SU-DHL-6 (cell line): ENCODE results near the gene PITX2.

Source experiments
- EZH2phosphoT487 ChIP-seq: fragments of 200-600 bp; sonication (generic), shearing (Covaris generic); conservative IDR thresholded peaks from 2 replicates; pipeline ENCODE4 v1.6.1; 2018; ENCODE audit warnings: mild to moderate bottlenecking, antibody characterized with exemption, low read length, moderate library complexity, mixed read lengths
- TF ChIP-seq, protein P1 (sequence below): fragments of 200-600 bp; sonication (generic); IDR thresholded peaks from one replicate; pipeline ENCODE4 v1.5.1; 2017; ENCODE audit warnings: antibody characterized with exemption, mild to moderate bottlenecking, low read length, moderate library complexity; ENCODE audit not compliant: insufficient read depth, poor library complexity, severe bottlenecking

DNA sequence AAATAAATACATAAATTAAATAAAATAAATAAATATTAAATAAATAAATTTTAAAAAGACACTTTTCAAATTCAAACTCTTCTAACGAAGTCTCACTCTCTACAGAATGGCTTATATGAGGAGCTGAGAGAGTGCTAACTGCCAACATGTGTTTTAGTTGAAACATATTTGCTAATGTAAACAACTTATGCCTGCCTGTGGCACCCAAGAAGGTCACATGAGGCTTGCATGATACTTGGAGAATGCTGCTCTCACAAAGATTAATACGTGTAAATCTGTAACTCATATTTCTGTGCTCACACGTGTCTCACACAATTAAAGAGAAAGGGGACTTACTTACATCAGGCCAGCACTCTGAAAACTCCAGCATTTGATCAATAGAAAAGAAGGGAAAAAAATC is 43.2 kb upstream of the PITX2 start:
- TF ChIP-seq, protein P1, sequence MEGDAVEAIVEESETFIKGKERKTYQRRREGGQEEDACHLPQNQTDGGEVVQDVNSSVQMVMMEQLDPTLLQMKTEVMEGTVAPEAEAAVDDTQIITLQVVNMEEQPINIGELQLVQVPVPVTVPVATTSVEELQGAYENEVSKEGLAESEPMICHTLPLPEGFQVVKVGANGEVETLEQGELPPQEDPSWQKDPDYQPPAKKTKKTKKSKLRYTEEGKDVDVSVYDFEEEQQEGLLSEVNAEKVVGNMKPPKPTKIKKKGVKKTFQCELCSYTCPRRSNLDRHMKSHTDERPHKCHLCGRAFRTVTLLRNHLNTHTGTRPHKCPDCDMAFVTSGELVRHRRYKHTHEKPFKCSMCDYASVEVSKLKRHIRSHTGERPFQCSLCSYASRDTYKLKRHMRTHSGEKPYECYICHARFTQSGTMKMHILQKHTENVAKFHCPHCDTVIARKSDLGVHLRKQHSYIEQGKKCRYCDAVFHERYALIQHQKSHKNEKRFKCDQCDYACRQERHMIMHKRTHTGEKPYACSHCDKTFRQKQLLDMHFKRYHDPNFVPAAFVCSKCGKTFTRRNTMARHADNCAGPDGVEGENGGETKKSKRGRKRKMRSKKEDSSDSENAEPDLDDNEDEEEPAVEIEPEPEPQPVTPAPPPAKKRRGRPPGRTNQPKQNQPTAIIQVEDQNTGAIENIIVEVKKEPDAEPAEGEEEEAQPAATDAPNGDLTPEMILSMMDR, result no peak
- TF ChIP-seq EZH2phosphoT487, result no peak
